NCI-H187 (cell line): ENCODE data around the gene PKD1.
A peak's percentile ranks its signal among the peaks of the same experiment; 100 is the strongest.
"Not testable (repeated sequence)": the region's sequence is repeated elsewhere in the genome, so short reads cannot be mapped to it uniquely, and the experiment has no call there.

ENCODE experiments used
- DNase-seq, 2 experiments: peaks; one replicate each; lab custom pipeline; 2025; lab: John Stamatoyannopoulos, UW

PKD1 gene

DNA sequence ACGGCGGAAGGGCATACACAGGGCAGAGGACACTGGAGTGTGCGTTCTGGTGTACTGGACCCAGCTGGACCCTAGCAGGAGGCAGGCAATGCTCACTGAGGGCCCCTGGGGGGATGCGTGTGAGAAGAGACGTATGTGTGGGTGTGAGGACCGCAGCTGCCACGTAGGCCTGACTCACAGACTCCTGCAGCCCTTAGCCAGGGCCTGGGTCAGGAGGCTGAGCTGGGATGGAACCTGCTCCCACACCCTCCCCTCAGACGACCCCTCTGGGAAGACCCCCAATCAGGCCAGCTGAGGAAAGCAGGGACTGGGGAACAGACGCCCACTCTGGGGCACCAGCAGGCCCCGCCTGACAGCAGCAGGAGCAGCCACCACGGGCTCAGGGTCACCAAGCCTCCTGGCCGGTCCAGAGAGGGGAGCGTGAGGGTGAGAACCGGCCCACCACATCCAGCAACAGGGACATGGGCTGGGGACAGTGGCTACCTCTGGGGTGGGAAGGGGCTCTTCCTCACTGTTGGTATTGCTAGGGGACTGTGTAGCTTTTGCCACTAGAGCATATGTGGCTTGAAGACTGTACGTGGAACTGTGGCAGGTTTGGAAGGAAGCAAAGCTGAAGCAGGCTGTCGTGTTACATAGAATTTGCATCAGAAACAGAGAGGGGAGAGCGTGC is 28.4 kb downstream of the PKD1 start:
- not testable (repeated sequence) for DNase-seq

DNA sequence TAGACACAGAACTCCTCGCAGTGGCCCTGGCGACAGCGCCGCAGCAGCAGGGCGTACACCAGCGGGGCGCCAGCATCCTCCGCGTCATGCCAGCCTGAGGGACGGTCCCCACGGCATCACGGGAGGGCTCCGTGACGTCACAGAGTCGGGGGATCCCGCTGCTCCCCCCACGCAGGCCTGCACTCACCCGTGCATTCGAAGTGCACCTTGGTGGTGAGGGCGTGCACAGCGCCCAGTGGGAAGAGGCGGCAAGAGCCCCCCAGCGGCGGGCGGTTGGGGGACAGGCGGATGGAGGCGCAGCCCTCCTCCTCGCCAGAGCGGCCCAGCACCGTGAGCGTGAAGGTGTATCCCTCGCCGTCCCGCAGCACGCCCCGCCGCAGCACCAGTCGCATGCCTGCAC is 29.5 kb downstream of the PKD1 start:
- DNase-seq = not testable (repeated sequence)

DNA sequence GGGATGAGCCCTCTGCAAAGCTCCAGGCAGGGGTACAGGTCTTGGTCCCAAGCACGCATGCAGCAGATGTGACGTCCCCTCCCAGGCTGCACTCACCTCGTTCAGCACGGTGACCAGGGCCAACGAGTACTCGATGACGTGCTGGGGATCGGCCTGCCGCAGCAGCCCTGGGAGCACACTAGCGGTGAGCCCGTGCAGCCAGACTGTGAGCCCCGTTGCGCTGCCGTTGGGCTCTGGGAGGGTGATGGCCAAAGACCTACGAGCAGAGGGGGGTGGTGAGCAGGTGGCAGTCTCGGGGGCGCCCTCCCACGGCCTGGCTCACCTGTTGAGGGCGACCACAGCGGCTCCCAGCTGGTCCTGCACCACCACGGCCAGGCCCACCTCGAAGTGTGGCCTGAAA is 29.9 kb downstream of the PKD1 start:
- not testable (repeated sequence) for DNase-seq

DNA sequence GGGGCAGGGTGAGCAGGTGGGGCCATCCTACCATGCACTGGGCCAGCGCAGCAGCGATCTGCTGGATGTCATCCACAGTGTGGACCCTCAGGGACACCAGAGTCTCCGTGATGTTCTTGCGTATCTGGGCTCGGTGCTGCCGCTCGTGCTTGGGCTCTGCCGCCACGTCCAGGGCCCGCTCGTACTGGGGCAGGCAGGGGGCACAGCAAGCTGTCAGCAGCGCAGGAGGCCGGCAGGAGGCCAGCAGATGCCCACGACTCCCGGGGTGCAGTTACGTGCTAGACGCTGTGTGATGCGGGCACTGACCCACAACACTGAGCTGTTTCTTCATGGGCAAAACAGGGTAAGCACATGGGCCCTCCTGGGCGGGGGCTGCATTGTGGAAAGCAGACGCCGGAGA is 30.4 kb downstream of the PKD1 start:
- DNase-seq = not testable (repeated sequence)

DNA sequence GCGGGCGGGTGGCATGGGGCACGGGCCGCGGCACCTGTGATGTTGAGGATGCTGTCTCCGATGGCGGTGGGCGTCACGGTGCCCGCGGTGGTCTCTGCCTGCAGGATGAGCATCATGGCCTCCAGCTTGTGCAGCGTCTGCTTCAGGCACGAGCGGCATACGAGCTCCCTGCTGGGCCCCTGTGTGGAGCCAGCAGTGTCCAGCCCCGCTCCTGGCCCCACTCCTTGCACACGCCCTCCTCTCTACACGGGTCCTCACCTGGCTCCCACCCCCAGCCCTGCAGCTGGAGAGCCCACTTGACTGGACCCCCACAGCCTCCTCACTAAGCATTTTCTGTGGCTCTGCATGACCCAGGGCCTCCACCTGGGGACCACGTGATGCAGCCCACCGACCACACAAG is 31.2 kb downstream of the PKD1 start:
- not testable (repeated sequence) for DNase-seq

DNA sequence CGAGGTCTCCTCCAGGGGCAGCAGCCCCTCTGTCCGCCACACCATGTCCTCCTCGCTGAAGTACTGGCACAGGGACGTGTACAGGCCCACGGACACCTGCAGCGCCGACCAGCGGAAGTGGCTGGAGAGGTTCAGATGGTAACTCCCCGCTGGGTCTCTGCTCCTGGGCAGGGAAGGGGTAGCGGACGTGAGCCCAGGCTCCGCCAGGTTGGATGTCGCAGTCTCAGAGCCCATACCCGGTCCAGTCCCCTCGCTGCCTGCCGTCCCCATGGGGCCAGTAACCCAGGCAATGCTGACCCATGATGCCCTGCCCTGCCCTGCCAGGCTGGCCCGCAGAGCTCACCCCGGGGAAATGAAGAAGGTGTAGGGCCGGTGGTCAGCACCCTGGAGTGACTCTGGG is 33.2 kb downstream of the PKD1 start:
- no peak for DNase-seq

DNA sequence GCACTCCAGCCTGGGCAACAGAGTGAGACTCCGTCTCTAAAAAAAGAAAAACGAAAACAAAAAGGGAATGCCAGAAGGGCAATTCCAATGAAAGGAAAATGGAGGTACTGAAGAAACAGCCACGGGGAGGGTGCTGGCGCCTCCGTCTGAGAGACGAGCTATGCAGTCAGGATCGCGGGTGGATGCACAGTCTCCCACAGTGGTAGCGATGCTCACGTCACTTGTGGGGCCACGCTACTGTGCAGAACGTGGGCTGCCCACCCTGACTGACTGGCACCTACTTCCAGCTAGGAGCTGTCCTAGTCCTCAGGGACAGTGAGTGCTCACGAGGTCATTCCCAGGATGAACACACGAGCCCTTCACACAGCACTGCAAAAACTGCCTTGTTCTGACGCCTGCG is 34.1 kb downstream of the PKD1 start:
- not testable (repeated sequence) for DNase-seq

DNA sequence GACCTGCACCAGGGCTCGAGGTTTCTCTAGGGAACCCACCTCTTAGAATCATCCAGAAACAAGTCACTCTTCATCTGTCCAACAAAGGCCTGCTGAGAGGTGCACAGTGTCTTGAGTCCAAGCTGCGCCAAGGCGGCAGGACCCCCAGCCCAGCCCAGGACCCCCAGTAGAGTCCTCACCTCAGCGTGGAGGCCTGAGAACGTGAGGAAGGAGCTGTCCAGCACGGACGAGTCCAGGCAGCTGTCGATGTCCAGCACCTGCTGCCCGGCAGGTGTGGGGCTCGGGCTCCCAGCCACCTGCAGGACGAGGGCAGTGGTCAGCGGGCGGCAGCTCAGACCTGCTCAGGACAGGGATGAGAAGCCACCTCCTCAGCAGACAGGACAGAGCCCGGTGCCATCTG is 38.0 kb downstream of the PKD1 start:
- DNase-seq = not testable (repeated sequence)

DNA sequence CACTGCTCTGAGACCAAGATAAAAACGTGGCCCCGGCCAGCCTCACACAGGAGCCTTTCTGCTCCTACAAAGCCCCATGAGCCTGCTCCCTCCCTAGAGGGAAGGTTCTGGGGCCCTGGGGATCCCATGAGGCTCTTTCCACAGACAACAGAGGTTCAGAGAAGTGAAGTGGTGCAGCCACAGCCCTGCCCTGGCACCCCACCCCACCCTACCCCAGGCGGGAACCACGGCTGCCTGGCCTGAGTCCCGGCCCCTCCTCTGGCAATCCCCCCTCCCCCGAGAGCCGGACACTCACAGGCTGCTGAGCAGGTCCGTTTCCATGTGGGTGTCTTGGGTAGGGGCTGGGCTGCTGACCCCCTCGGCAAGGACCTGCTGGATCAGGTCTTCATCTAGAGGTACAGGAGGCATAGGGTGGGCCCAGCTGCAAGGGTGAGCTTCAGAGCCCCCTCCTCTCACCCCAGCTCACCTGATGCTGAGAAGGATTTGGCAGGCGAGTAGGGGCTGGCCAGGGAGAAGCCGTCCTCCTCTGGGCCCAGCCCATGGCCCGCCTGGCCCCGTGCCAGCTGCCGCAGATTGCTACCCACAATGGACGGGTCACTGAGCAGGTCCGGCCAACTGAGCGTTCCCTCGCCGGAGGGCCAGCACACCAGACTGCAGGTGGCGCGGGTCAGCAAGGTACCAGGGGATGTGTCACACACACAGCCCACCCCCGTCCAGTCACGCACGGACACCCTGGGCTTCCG is 38.7 kb downstream of the PKD1 start:
- no peak for DNase-seq

DNA sequence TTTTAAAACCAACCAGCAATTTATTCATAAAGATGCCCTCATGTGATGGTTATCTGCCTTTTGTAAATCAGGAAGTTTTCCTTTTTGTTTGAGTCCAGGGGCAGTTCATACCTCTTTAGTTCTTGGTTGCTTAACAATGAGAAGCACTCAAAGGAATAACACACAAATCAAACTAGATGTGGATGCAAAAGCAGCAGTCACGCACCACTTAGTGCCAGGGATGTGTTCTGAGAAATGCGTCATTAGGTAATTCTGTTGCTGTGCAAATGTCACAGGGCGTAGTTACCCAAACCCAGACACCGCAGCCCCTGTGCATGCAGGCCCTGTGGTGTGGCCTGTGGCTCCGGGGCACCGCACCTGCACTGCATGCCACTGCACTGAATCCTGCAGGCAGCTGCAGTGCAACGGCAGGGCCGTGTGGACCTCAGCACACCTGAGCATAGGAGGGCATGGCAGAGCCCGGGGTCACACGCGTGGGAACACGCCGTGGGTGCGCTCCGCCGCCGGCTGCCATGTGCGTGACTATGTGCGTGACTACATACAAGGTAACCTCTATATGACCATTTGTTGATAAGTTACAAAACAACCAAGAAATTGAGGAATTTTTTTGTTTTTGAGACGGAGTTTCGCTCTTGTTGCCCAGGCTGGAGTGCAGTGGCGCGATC is 39.6 kb downstream of the PKD1 start:
- DNase-seq = no peak

DNA sequence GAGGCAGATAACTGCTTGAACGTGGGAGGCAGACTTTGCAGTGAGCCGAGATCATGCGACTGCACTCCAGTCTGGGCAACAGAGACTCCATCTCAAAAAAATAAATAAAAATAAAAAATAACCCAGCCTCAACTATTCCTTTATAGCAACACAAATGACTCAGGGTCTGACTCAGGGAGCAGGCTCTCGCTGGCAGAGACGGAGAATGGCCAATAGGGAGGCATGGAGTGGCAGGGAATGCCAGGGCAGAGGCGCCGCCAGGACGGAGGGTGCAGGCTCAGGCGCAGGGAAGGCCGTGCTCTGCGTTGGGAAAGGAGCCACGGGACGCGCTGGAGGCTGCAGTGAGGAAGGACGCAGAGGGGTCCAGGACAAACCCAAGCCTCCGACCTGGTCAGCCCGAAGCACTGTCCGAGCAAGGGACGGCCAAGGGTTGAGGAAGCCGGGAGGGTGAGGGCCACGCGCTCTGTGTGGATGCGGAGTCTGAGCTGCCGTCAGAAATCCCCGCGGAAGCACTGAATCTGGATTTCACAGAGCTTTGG is 40.3 kb downstream of the PKD1 start:
- DNase-seq = no peak

DNA sequence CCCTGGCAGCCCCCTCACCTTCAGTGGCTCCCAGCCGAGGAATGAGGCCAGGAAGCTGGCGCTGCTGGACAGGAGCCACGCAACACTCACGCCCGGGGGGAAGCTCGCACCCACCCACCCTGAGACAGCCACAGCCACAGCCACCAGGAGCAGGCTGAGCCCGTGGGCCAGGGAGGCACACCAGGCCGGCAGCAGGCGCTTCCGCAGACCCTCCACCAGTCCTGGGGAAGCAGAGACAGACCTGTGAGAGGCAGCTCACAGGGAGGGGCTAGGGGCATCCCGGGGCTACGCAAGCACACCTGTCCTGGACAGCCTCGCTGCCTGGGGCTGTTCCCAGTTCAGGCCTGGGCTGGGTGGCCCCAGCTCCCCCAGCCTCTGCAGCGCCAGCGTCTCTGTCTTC is 41.9 kb downstream of the PKD1 start:
- no peak for DNase-seq

DNA sequence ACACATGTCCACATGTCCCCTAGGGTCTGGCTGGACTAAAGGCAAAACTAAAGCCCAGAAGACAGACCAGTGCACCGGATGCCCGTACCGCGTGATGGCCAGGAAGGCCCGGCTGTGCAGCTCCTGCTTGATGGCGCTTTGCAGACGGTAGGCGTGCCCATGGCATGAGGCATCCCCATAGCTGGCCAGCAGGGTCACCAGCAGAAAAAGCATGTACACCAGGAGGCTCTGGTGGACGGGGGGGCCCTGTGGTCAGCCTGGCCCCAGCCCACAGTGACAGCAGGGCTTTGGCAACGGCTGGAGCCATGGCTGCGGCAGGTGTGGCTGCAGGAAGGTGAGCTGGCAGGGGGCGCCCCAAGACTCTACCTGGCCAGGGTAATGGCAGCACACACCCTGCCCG is 42.8 kb downstream of the PKD1 start:
- no peak for DNase-seq

DNA sequence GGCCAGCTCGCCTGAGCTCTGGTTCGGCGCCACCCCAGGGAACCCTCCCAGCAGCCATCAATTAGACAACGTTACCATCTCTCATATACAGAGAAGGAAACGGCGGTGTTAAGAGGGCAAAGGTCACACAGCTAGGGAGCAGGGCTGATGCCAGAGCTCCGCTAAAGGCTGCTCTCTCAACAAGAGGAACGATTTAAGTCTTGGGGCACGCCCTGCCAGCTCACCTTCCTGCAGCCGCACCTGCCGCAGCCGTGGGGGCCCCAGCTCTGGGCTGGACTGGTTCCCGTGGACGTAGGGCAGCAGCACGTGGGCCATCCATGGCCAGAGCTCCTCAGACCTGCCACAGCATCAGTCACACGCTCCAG is 43.5 kb downstream of the PKD1 start:
- DNase-seq = no peak

DNA sequence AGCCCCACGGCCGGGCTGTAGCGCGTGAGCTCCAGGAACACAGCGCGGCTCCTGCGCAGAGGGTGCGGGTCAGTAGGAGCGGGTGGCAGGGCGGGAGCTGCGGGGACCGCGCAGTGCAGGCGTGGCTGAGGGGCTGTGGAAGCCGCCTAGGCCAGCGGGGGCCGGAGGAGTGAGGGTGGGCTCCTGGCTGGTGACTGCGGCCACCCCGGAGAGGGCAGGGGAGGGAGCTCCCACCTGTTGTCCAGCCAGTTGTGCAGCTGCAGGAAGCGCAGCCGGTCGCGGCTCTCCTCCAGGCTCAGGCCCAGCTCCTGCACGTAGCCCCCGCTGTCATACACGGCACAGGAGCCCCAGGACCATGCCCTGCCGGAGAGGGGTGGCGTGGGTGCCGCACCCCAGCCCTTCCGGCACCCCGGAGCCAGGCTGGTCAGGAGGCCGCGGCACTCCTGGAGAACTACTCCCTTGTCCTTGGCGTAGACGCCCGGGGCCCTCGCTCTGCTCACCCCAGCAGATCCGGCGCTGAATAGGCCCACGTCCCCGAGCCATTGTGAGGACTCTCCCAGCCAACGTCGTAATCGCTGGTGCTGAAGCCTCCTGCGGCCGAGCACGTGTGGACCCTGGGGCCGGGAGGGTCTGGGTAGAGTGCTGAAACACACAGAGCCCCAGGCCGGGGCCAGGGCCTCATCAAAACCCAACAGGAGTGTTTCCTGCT is 44.0 kb downstream of the PKD1 start:
- no peak for DNase-seq

DNA sequence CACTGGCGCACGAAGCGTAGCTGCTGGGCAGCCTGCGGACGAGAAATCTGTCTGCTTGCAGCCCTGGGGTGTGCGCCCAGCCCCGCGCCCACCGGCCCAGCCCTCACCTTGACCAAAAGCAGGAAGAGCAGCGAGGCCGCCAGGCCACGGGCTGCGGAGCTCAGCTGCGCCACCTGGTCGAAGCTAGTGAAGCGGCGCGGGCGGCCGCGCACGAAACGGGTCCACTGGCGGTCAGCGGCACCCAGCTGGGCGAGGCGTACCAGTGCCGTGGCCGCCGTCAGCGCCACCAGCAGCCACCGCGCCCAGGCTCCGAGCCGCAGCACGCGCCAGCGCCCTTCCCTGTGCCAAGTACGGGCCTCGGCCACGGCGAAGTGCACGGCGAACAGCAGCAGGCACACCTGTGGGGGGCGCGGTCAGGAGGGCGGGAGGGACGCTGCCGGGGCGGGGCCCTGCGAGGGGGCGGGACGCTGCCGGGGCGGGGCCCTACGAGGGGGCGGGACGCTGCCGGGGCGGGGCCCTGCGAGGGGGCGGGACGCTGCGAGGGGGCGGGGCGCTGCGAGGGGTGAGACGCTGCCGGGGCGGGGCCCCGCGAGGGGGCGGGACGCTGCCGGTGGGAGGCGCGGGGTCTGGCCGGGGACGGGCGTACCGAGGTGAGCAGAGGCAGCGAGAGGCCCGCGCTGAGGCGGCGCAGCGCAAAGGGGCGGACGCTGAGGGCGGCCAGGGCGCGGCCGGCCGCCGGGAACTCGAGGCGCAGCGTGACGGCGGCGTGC is 44.7 kb downstream of the PKD1 start:
- peak; percentile 77 to 98 for DNase-seq

DNA sequence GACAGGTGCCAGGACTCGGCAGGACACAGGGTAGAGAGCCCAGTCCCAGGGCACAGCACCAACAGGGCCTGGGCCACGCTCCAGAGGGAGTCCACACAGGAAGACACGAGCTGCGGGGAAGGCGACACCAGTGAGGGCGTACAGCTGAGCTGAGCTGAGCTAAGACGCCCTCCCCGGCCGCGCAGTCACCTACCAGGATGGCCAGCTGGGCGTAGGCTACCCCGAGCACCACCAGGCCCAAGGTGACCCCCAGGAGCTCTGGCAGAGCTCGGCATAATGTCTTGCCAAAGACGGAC is 45.3 kb downstream of the PKD1 start:
- DNase-seq = no peak

DNA sequence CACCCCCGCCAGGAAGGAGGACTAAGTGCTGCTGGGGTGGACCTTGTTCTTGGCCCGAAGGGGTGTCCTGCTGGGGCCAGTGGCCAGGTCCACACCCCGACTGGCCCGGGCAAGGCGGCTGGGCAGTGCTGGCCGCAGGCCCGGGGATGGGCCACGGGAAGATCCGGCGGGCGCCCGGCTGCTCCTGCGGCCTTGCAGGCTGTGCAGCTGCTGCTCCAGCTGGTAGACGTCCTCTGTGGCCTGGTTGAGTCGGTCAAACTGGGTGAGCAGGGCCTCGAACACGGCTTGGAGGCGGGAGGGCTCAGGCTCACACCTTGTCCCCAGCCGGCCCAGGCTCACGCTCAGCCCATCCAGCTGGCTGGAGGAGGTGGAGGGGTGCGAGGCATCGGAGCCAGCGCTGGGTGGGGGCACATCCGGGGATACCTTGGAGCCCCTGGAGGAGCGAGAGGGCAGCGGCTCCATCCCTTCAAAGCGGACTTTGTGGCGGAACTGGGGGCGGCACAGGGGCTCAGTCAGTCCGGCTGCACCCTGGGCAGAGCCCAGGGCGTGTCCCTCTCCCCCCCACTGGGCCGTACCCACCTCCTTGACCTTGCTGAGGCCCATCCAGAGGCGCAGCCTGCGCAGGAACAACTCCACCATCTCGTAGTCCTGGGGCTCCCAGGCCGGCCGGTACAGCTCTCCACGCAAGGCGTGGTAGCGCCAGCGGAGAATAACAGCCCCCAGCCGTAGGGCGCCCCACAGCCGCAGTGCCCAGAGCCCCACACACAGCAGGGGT is 45.8 kb downstream of the PKD1 start:
- DNase-seq = no peak

DNA sequence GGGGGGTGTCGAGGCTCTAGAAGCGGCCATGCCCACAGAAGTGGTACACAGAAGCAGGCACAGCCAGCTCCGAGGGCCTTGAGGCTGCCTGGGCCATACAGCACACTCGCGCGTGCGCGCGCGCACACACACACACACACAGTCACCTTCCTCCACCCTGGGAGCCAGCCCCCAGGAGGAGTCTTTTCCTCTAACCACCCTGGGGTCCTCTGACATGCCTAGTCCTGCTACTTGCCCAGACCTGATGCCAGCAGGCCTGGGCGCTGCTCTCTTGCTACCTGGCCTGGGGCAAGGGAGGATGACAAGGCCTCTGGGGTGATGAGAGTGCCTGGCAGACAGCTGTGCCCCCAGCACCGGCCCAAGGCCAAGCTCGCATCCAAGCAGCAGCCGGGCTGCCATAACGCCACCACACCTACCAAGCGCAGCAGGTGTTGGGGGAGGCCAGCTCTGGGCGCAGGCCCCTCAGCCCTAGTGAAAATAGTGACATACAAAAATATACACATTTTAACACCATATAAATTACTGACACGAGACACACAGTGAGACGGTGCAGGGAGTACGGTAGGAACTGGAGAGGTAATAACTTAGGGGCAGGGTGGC is 46.8 kb downstream of the PKD1 start:
- no peak for DNase-seq

DNA sequence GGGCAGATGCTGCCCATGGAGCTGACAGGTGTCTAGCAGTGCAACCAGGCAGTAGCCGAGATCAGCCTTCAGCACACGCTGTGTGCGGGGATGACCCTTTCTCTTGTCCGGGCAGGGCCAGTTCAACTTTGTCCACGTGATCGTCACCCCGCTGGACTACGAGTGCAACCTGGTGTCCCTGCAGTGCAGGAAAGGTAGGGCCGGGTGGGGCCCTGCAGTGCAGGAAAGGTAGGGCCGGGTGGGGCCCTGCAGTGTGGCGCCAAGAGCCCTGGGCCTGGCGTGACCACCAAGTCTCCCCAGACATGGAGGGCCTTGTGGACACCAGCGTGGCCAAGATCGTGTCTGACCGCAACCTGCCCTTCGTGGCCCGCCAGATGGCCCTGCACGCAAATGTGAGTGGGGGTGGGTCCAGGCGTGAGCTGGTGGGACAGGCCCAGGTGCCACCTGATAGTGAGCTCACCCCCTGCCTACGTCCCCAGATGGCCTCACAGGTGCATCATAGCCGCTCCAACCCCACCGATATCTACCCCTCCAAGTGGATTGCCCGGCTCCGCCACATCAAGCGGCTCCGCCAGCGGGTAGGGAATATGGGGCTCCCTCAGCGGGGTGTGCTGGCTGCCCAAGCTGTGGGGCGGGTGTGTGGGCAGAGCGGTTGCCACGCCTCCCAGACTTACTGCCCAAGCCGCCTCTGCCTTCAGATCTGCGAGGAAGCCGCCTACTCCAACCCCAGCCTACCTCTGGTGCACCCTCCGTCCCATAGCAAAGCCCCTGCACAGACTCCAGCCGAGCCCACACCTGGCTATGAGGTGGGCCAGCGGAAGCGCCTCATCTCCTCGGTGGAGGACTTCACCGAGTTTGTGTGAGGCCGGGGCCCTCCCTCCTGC is 47.7 kb downstream of the PKD1 start:
- no peak for DNase-seq
